ENCODE data around the gene NOXA1.
"Not testable (repeated sequence)": the region's sequence is repeated elsewhere in the genome, so short reads cannot be mapped to it uniquely, and the experiment has no call there.

The NOXA1 gene

DNA sequence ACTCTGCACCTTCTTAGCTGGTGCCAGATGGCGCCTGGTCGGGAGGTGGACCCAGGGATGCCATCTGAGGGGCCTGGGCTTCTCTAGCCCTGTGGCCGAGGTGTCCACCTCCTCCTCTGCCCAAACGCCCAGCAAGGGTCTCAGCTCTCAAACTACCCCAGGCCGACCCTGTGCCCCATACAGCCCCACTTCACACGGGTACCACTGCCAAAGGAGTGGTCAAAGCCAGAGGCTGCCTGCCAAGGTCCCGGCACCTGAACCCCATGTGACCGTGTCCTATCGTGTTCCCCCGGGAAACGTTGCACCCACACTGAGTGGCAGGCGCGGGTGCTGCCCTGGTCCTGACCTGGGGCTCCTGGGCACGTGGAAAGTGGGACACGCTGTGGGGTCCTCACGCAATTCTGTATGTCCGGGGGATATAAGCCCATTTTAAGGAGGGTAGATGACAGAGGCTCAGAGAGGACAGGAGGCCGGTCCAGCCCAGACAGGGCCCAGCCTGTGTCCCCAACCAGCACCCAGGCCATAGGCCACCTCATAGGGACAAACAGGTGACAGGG is 16.0 kb downstream of the NOXA1 start:
- no peak for DNase-seq (ENCODE audit: low read depth, low spot score)

DNA sequence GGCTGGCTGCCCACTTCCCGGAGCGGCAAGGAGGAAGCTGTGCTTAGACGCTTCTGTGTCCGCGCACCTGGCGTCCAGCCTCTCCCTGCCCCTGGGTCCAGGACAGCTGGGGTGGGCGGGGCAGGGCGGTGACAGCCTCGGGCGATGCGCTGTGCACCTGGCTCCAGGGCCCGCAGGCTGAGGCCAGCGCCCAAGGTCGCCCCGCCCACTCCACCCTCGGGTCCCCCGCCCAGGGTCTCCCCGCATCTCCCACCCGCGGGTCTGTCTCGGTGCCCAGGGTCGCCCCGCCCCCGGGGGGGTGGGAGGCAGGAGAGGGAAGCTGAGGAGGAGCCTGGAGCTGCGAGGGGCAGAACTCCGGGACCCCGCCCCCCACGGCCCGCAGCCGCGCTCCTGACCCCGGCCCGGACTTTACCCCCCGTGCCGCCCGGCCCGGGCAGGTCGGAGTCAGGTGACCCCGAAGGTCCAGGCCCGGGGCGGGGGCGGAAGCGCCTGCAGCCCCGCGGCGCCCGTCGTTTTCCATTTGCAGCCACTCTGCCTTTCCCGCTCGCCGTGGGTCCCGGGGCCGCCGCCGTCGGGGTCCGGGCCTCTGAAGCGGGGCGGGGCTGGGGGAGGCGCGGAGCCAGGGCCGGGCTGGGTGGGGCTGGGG is 18.2 kb downstream of the NOXA1 start, which contains the start of gene ENTPD8:
Gene ENTPD8 (minus strand): TSS at position 69 of the 646 bp plus-strand sequence. CDS start 3,072 bp downstream, outside the sequence.
- peak; percentile 53 for DNase-seq (ENCODE audit: low read depth, low spot score)

DNA sequence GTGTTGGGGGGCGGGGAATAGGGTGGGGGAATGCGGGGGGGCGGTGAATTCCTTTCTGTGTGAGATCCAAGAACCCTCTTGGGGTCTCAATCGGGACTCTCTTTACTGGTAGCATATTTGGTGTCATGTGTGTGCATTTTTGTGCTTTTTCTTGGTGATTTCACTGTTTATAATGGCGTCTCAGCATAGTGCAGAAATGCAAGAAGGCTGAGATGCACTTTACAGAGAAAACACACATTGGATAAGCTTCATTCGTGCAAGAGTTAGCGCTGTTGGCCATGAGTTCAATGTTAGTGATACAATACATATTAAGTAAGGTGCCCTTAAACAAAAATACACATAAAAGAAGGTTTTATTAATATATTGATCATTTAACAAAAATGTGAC is 18.7 kb downstream of the NOXA1 start:
- no peak for DNase-seq (ENCODE audit: low read depth, low spot score)

DNA sequence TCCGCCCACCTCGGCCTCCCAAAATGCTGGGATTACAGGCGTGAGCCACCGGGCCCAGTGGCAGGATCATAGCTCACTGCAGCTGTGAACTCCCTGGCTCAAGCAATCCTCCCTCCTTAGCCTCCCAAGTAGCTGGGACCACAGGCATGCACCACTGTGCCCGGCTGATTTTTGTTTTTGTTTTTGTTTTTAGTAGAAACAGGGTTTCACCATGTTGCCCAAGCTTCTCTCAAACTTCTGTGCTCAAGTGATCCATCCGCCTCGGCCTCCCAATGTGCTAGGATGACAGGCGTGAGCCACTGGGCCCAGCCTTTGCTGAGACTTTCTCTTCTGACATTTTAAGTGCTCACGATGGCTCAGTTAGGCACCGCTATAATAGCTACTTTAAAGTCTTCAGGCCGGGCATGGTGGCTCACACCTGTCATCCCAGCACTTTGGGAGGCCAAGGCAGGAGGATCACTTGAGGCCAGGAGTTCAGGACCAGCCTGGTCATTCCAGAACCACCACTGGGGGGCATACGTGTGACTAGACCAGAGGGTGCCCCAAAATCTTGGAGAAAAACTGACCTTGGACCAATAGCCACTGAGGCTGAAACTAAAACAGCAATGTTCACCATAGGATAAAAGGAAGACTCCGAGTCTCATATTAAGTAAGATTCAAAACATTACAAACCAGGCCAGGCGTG is 21.1 kb downstream of the NOXA1 start:
- no peak for DNase-seq (ENCODE audit: low read depth, low spot score)

DNA sequence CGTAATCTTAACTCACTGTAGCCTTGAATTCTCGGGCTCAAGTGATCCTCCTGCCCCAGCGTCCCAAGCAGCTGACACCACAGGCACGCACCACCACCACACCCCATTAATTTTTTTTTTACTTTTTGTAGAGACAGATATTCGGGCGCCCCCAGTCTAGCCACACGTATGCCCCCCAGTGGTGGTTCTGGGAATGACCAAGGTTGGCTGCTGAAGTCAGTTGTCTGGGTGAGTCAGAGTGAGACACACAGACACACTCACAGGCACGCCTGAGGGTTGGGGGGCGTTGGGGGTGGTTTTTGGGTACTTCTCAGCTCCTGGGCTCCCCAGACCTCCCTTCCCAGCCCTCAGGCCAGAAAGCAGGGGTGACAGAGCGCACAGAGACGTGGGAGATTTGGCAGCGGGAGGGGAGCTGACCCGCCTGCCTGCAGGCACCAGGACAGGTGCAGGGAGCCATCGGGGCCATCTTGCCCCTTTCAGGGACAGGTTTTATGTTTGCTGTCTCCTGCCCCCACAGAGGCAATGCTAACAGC is 22.1 kb downstream of the NOXA1 start:
- peak; percentile 76 for DNase-seq (ENCODE audit: low read depth, low spot score)

DNA sequence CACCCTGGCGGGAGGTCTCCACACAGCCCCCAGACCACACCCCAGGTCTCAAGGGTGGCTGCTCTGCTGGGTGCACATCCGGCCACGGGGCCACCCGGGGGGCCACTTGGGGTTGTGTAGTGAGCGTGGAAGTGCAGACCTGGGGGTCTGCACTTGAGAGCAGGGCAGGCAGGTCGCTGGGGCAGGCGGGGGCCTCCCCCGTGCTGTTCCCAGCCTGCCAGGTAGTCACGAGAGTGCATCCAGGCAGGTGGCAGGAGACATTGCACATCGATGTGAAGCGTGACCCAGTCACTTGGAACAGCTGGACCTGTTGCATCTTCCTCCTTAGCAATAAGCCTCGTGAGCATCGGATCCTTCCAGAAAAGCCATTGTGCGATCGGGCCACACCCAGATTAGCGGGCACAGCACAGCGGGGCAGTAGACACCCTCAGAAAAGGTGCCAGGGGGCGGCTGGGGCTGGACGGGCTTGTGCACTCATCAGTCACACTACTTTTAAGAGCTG is 22.8 kb downstream of the NOXA1 start:
- DNase-seq (ENCODE audit: low read depth, low spot score) = no peak

DNA sequence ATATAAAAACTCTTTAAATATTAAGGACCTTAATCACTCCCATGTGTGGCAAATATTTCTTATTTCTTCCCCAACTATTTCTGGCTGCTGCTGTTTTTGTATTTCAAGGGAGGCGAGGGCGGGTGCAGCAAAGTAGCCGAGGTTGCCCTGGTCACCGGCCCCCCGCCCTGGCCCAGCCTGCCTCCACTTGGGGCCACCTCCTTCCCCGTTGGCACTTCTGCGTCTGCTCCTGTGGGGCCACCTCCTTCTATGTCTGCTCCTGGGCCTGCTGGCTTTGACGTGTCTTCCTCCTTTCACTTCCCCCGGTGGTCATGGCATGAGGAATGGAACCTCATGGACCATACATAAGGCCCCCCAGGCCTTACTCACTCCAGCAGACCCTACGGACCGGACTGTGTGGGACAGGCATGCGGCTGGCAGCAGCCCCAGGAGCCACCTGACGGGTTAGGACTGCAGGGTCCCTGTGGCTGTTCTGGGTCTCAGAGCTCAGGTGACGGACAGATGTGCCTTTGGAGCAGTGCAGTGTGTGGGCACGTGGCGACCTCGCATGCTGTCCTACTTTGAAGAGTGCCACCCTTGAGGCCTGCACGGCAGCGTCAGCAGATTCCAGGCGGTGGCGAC is 23.8 kb downstream of the NOXA1 start:
- no peak for DNase-seq (ENCODE audit: low read depth, low spot score)

DNA sequence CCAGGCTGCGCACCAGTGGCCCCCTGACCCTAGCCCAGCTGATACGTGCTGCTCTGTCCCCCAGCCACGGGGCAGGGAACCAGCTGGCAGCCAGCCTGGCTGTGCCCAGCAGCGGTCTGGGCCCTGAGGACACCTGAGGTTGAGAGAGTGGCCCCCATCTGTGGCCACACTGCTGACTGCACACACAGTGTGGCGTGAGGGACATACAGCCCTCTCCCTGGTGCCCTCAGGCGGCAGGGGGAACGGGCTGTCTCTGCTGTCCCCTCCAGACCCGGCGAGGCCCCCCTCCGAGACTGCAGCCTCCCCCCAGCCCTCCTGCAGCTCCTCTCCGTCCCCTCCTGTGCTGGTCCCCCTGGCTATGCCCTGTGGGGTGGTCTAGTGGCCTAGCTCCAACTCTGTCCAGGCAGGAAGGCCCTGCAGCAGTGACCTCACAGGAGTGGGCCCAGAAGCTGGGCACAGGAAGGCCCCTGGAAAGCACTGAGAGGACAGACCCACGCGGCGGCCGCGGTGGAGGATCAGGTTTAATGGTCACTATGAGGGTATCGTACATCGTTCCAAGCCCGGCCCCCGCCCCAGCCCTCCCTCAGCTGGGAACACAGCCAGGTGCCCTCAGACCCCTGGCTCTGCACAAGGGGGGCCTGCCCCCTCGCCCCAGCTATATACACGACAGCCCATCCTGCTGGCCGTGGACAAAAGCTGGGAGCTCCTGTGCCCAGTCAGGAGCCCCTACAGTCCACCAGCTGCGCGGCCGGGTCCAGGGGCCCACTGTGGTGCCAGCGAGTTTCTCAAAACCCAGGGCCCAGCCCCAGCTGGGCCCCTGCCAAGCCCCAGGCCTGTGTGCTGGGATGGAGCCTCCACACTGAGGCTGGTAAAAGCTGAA is 24.8 kb downstream of the NOXA1 start:
- DNase-seq (ENCODE audit: low read depth, low spot score) = no peak

DNA sequence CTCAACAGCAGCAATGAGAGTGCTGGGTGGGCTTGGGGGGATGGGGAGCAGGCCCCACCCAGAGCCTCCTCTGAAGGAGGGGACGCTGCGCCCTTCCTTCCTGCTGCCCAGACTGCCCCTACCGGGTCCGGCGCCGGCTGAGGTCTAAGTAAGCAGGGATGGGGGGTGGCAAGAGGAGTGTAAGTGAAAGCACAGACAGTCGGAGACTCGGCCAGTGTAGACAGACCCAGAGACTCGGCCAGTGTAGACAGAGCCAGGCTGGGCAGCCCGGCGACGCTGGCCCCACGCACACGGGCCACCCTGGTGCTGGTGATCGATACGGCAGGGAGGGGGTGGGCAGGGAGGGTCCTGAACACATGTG is 25.4 kb downstream of the NOXA1 start:
- DNase-seq (ENCODE audit: low read depth, low spot score) = no peak

DNA sequence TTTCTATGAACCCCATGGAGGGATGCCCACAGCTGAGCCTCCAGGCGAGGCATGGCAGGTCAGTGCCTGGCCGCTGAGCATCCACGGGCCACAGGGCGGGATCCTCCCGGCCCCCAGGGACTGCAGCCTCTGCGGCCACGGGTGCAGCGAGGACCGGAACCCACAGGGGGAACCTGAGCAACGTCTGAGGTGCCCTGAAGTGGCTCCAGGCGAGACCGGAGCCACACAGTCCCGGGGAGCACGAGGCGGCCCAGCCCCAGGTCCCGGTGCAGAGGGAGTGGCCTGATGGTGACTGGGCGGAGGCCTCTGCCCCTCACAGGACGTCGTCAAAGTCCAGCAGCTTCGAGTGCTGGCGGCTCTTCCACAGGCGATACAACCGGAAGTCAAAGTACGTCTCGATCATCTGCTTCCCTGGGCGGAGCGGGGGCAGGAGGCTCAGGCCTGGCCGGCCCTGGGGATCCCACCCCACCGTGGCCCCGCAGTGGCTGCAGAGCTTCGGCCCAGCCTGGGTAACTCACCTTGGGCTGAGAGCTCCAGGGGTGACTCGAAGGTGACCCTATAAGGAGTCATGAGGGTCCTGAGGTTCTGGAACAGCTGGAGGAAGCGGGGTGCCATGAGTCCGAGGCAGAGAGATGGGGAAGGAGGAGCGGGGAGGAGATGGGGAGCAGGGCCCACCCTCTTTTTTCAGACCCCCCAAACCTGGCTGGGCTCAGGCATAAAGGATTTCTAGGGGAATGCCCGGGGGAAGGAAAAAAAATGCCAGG is 26.1 kb downstream of the NOXA1 start:
- DNase-seq (ENCODE audit: low read depth, low spot score) = no peak

DNA sequence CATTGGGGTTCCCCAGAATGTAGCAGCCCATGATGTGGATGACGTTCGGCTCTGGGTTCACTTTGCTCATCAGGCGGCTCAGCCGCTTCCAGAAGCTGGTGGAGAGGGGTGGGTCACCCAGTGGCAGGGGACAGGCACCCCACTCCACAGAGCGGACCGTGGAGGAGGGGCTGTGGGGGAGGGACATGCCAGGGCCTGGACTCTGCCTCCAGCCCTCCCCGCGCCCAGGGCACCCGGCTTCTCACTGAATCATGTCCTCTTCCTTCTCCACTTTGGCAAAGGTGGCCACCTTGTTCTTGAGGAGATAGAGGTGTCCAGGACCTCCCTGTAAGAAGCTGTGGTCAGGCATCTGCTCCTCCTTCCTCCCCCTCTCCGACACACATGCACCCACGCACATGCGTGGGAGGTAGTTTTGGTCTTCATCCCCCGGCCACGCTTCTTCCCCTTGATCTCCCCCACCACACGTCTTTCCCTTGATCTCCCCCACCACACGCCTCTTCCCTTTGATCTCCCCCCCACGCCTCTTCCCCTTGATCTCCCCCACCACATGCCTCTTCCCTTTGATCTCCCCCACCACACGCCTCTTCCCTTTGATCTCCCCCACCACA is 26.8 kb downstream of the NOXA1 start:
- no peak for DNase-seq (ENCODE audit: low read depth, low spot score)

DNA sequence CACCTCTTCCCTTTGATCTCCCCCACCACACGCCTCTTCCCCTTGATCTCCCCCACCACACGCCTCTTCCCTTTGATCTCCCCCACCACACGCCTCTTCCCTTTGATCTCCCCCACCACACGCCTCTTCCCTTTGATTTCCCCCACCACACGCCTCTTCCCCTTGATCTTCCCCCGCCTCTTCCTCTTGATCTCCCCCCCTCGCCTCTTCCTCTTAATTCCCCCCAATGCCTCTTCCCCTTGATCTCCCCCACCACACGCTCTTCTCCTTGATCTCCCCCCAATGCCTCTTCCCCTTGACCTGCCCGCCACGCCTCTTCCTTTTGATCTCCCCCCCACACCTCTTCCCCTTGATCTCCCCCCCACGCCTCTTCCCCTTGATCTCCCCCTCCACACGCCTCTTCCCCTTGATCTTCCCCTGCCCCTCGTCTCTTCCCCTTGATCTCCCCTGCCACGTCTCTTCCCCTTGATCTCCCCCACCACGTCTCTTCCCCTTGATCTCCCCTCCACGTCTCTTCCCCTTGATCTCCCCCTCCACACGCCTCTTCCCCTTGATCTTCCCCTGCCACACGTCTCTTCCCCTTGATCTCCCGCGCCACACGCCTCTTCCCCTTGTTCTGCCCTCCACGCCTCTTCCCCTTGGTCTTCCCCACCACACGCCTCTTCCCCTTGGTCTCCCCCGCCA is 27.5 kb downstream of the NOXA1 start:
- DNase-seq (ENCODE audit: low read depth, low spot score) = not testable (repeated sequence)

DNA sequence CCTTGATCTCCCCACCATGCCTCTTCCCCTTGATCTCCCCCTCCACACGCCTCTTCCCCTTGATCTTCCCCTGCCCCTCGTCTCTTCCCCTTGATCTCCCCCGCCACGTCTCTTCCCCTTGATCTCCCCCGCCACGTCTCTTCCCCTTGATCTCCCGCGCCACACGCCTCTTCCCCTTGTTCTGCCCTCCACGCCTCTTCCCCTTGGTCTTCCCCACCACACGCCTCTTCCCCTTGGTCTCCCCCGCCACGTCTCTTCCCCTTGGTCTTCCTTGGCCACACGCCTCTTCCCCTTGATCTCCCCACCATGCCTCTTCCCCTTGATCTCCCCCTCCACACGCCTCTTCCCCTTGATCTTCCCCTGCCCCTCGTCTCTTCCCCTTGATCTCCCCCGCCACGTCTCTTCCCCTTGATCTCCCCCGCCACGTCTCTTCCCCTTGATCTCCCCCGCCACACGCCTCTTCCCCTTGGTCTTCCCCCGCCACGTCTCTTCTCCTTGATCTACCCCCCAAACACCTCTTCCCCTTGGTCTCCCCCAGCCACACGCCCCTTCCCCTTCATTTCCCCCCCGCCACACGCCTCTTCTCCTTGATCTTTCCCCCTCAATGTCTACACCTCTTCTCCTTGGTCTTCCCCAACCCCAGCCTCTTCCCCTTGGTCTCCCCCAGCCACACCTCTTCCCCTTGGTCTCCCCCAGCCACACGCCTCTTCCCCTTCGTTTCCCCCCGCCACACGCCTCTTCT is 28.2 kb downstream of the NOXA1 start:
- DNase-seq (ENCODE audit: low read depth, low spot score) = not testable (repeated sequence)

DNA sequence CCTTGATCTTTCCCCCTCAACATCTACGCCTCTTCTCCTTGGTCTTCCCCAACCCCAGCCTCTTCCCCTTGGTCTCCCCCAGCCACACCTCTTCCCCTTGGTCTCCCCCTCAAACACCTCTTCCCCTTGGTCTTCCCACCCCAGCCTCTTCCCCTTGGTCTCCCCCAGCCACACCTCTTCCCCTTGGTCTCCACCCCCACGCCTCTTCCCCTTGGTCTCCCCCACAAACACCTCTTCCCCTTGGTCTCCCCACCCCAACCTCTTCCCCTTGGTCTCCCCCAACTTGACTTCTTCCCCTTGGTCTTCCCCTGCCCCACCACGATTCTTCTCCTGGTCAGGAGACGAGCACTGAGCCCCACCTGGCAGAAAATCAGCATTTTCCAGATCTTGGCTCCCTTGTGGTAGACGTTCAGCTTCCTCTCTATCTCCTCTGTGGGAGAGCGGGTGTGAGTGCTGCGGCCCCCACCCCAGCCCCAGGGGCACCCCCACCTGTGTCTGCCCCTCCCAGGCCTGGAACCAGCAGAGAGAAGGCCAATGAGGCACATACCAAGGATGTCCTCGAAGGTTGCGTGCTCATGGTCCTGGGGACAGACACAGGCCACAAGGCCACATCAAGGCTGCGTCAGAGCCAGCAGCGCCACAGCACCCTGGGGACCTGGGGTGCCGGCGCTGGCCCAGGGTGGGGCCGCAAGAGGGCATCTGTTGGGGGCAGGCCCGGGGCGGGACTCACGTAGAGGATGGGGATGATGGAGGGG is 29.0 kb downstream of the NOXA1 start:
- no peak for DNase-seq (ENCODE audit: low read depth, low spot score)

DNA sequence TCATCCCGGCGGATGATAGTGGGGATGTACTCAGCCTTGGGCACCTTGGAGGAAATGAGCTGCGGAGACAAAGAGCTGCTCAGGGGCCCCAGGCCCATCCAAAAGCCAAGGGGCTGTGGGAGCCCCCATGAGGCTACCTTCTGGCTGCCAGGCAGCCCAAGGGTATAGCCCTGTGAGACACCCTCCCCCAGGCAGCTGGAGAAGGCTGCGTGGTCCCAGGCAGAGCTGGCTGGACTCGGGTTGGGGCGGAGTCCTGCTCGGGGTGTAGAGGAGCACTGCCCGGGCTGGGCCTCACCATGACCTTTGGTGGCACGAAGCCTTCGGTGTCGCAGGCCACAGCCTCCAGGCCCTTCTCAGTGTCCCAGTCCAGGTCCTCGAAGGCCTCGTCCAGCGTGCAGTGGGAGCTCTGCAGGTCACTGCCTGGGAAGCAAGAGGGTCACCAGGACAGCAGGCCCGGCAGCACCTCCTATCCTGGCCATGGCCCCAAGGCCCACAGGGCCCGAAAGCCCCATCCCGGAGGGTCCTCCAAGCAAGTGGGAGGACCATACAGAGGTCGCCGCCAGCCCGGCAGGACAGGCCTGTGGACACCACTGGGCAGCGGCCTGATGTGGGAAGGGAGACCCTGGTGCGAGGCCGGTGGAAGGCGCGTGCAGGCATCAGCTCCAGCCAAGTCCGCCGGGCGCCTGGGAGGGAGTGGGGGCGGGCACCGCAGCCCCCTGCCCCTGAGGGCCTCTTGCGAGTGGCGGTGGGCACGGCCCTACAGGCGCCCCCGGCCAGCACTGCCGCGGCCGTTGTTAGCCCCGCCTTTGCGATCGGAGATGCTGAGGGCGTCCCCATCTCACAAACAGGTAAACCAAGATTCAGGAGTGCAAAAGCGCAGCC is 29.8 kb downstream of the NOXA1 start:
- DNase-seq (ENCODE audit: low read depth, low spot score) = no peak

DNA sequence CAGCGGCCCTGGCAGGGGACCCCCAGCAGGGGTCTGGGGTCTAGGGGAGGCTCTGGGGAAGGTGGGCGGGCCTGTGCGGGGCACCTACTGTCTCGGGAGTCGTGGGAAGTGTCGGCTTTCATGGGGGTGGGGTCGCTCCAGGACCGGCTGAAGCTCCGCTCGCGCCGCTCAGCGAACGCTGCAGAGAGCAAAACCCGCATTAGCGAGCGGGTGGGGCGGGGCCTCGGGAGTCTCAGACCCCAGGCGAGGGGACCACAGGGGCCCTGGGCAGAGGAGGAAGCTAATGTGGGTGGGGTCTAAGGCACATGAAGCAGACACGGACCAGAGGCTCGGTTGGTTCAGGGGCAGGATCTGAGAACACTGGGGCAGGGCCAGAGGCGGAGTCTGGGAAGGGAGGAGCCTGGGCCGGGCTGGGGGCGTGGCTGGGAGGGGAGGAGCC is 30.5 kb downstream of the NOXA1 start:
- peak; percentile 91 for DNase-seq (ENCODE audit: low read depth, low spot score)

DNA sequence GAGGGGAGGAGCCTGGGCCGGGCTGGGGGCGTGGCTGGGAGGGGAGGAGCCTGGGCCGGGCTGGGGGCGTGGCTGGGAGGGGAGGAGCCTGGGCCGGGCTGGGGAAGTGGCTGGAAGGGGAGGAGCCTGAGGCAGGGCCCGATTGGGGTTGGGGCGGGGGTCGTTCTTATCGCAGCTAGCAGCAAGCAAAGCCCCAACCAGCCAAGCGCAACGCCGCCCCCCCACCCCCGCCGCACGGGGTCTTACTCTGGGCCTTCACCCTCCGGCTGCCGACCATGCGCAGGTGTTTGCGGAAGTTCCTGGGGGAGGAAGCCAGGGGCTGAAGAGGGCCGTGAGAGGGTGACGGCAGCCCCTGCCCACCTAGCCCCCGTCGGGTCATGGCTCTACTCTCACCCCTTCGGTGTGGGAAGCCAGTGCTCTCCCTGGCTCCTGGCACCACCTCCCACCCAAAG is 31.0 kb downstream of the NOXA1 start:
- peak; percentile 86 for DNase-seq (ENCODE audit: low read depth, low spot score)

Measured in ELF-1 (cell line).